Measurements from ENCODE around the gene OSBPL3.

The OSBPL3 gene

GRCh38 chr7:24896031-24896501 is 83.9 kb downstream of the OSBPL3 start:
- peak; percentile 56 for DNase-seq (ENCODE audit: low spot score)

- no peak for DNase-seq (ENCODE audit: low spot score)
These were observed 85.4 kb downstream of the OSBPL3 start for GRCh38 chr7:24894429-24895221.

DNA sequence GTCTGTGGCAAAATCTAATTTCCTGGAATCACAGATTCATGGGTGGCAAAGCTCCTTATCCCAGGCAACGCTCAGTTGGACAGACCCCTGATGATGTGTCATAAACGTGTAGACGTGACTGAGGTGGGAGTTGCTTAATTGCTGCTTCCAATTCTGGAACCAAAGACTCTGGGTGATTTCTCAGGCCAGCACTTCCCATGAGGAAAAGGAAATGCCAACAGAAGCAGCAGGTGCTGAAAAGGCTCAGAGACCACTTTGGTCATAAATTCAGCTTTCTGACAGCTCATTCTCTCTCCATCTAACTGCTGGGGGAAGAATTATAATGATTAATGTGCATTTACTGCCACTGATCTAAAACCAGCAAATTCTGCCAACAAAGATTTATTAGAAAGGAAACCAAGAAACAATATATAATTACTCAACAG is 88.7 kb downstream of the OSBPL3 start:
- no peak for DNase-seq (ENCODE audit: low spot score)

DNA sequence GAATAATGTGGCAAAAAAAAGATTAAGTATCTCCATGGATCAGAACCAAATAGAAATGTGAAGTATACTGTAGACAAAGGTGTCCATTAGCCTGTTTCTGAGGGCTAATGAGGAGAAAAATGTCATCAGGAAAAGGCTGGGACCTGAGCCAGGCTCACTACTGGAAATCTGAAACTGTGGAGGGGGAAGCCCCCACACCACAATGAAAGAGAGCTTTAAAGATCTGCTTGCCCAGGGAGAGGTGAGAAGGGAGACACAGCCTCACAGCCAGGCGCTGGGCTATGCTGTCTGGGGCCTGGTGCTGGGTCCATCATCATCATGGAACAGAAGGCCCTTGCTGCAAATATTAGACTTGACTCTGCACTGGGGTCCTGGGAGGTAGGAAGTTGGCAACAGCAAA is 90.4 kb downstream of the OSBPL3 start:
- no peak for DNase-seq (ENCODE audit: low spot score)

DNA sequence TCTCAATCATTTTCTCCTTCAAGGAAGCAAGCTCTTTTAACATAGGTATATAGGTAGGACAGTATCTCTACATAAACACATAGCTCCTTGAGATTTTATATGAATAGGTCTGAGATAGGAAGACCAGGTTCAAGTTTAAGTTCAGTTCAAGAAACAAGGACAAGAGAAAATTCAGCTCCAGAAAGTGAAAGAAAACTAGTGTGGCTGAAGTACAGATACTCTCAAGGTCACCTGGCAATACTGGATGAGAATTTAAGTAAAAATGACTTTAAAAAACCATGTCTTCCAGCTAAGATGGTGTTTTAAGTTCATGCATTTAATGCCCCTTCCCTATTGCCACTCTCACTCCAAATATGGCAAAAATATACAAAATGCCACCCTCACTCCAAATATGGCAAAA is 91.3 kb downstream of the OSBPL3 start:
- DNase-seq (ENCODE audit: low spot score): no peak

DNA sequence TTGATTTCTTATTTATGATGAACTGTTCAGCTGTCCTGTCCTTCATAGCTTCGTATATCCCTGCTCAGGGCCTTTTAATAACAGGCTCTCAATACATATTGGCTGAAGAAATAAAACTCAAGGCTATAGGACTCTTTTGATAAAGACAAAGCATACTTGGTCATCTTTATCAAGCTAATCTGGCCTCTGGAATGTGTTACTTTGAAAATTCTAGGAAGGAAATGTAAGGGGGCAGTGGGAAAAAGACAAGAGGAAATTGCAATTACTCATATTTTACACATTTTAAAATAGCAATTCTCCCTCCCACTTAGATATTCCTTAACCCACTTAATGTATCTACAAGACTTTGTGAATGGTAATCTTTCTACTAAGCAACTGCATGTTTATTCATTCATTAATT is 94.3 kb downstream of the OSBPL3 start:
- DNase-seq (ENCODE audit: low spot score): no peak

GRCh38 chr7:24885305-24885704 is 94.7 kb downstream of the OSBPL3 start:
- DNase-seq (ENCODE audit: low spot score): no peak

GRCh38 chr7:24884401-24884800 is 95.6 kb downstream of the OSBPL3 start:
- no peak for DNase-seq (ENCODE audit: low spot score)

DNA sequence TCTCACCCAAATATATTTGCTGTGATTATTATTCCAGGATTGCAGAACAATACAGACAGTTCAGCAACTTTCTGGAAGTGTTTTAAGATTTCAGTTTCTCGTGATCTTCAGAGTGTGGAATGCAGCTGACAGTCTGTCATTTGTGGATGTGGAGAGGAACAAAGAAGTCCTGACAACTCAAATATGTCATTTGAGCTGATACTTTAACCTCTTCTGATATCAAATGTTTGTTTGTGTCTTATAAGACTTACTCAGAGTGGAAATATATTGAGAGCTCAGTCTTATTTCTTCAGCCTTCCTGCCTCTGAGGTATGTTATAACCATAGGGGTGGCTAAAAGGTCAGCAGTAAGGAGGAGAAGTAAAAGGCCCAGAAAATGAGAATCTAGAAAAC is 96.4 kb downstream of the OSBPL3 start:
- no peak for DNase-seq (ENCODE audit: low spot score)

GRCh38 chr7:24882989-24883621 is 96.9 kb downstream of the OSBPL3 start:
- no peak for DNase-seq (ENCODE audit: low spot score)

DNA sequence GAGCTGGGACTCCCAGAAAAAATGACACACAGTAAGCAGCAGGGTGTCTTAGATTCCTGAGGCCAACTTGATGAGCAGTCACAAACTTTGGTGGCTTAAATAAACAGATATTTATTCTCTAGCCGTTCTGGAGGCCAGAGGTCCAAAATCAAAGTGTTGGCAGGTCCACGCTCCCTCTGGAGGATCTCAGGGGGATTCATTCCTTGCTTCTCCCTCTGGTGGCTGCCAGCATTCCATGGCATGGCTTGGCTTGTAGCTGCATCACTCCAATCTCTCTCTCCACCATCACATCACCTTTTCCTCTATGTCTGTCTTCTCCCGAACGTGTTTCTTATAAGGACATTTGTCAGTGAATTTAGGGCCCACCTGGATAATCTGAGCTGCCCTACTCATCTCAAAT is 98.4 kb downstream of the OSBPL3 start:
- no peak for DNase-seq (ENCODE audit: low spot score)

DNA sequence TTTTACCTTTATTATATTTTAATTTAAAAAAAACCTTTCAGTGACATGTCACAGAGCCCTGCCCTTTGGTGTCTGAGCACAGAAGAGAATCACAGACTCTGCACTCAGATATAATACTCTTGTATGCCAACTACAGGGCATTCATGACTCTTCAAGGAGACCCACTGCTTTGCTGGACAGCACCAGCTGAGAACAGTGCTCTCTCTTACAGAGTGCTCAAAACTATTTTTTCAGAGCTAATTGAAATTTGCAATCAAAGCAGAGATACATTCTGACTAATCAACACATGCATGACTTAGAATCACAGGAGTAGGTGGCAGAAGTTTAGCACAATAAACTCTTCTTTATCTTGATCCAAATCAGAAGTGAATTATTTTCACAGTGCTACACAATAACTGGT is 99.1 kb downstream of the OSBPL3 start:
- no peak for DNase-seq (ENCODE audit: low spot score)

DNA sequence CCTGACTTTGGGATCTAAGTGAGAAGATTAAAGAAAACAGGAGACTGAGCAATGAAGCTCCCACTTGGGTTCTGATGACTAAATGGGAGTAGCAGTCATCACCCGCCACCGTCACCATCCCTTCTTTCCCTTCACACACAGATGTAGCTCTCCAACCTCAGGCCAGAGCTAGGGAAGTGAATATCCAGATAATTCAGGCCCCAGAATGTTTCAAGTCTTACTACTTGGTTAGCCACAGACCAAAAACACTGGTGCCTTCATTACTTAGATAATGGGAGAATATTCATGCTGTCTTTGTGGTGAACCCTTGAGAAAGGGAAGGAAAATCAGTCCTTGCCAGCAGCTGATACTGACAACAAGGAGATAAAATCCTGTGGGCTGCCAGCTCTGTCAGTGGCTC is 100.7 kb downstream of the OSBPL3 start:
- no peak for DNase-seq (ENCODE audit: low spot score)

- no peak for DNase-seq (ENCODE audit: low spot score)
These were observed 102.1 kb downstream of the OSBPL3 start for GRCh38 chr7:24877790-24878311.

GRCh38 chr7:24874791-24875190 is 105.2 kb downstream of the OSBPL3 start:
- no peak for DNase-seq (ENCODE audit: low spot score)

DNA sequence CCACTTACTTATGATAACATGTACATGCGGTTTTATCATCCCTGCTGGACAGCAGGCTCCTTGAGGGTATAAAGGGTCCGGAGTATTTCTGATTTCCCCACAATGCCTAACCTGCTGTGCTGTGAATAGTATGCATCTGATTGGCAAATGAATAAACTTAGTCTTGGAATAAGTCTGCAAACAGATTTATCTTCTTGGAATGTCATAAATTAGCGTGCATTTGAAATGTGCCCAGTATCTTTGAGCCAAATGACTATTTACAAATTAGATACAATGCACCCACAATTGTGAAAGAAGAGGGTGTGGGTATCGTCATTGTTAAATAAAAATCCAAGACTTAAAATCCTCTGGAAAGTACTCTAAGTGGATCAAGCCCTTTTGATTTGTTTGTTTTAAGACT is 106.0 kb downstream of the OSBPL3 start:
- no peak for DNase-seq (ENCODE audit: low spot score)

DNA sequence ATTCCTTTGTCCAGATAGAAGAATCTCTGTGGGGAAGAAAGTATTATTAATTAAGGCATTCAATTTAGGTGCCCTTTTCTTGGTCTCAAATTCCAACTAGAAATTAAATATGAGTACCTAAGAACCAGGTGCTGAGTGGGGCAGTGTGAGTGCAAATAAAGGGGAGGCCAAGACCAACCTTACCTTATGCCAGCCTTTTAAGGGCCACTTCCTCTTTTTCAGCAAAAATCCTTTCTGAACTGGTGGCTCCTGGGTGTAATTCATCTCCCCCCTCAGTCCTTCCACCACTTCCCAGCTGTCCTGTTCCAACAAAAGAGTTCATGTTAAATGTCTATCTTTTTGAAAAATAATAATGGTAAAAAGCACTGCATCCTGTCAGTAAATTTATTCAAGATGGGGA is 108.2 kb downstream of the OSBPL3 start:
- DNase-seq (ENCODE audit: low spot score): no peak

GRCh38 chr7:24870766-24871165 is 109.2 kb downstream of the OSBPL3 start:
- DNase-seq (ENCODE audit: low spot score): no peak

- DNase-seq (ENCODE audit: low spot score): no peak
These were observed 110.4 kb downstream of the OSBPL3 start for GRCh38 chr7:24869572-24869971.

- no peak for DNase-seq (ENCODE audit: low spot score)
These were observed 111.2 kb downstream of the OSBPL3 start for GRCh38 chr7:24868741-24869140.

- no peak for DNase-seq (ENCODE audit: low spot score)
These were observed 113.9 kb downstream of the OSBPL3 start for GRCh38 chr7:24866004-24866615.

GRCh38 chr7:24864214-24864817 is 115.7 kb downstream of the OSBPL3 start:
- peak; percentile 68 for DNase-seq (ENCODE audit: low spot score)
